Measurements from ENCODE around the gene CPNE2. TPM values are rescaled to one million over a fixed set of nuclear protein-coding genes. Genes with fewer than 3 reads are reported as not detected.

Gene CPNE2
- total RNA-seq, 5 donors from 2014 or later (not counting 1 experiment from before 2014, with no cell fraction given): 5.5 to 9.3 (median 6.1) TPM

DNA sequence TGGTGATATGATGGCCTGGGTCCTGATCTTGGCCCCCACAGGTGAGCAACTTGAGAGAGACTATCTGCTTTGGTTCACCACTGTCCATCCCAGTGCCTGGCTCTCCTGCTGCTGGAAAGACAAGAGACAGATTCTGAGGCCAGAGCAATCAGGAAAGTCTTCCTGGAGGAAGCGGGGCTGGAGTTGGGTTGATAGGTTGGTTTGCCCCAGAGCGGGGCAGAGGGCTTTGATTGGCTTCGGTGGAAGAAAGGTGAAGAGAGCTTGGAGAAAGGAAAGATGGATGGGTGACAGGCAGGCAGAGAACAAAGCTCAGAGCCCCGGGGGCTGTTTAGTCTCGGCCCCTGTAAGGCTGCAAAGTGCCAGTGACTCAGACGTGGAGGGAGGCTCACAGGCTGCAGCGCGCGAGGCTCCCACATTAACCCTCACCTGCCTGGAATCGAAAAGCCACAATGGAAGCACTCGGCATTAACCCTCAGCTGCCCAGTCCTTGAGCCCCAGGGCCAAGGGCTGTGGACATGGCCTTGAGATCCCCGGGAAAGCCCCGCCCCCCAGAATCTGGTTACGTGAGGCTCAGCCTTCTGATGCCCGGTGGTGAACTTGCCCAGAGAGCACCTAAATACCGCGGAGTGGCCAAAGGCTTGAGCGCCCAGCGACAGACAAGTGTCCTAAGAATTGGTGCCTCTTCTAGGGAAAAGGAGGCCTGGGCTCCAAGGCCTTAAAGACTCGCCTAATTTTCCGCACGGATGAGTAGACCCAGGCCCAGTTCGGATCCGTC is 996 bp upstream of the CPNE2 start:
- peaks cover 0 to 10% of the 10 kb centered on the region in 2 donors for H3K27me3 Mint-ChIP-seq

DNA sequence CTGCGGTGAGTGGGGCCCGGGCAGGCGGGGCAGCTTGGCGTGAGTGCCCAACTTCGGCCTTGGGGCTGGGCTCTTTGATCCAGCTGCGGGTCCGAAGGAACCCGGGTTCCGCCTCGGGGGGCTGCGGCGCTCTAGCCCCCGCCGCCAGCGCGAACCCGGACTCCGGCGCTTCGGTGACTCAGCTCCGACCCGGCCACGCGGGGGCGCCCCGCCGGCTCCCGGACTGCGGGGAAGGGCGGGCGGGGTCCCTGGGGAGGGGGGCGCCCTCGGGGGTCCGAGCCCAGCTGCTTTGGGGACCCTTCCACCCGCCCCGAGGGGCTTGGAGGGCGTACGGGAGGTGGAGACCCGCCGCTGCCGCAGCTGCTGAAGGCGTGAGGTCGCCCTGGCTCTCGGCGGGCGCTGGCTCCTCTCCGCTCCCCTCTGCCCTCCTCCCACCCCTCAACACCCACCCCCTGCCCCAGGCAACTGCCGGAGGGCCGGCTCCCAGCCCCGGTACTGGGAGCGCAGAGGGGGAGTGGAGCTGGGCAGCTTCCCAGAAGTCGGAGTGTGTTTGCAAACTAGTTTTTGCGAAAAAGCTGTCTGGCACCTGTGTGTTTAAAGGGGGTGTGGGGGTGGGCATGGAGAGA is 516 bp downstream of the CPNE2 start:
- no peaks in the 10 kb centered on the region for H3K9me3 ChIP-seq
- CTCF ChIA-PET: interaction anchor here (0.6 to 1.7 kb wide), 11 partner anchors 9 to 251 kb away, joined by 3 to 9 read pairs (median 6); no protein-coding TSS in a partner anchor
- no peak overlapping the region for H3K27ac Mint-ChIP-seq
- H3K36me3 Mint-ChIP-seq: no peaks in the 10 kb centered on the region
- H3K4me3 Mint-ChIP-seq: peak overlapping the region; percentile 60 to 77 (median 74)
- H3K27ac ChIP-seq (ENCODE audit: low read length): no peak overlapping the region
- peak overlapping the region; percentile 41 to 52 for H3K4me3 ChIP-seq (ENCODE audit: control insufficient read depth in 1 of 2, extremely low read depth in 1 of 2, low read length in 1 of 2)
- peaks cover 2 to 23% of the 10 kb centered on the region in 2 experiments for H3K4me1 ChIP-seq (ENCODE audit: control insufficient read depth in 1 of 2, extremely low read depth in 1 of 2, insufficient read depth in 2 of 2, low read length in 2 of 2)
- DNase-seq (peak in 28 of 35 experiments; percentile 7 to 66 (median 36)), ATAC-seq (replicated peaks in 1 of 4) (peak; percentile 67 to 75 (median 70))
- H3K27me3 ChIP-seq (replicated peaks in 1 of 2; ENCODE audit: control insufficient read depth in 2 of 2, extremely low read depth in 1 of 2, insufficient read depth in 2 of 2, low read length in 1 of 2): peaks cover 0 to 28% of the 10 kb centered on the region in 2 experiments
- POLR2A ChIA-PET: interaction anchor here (0.5 to 0.6 kb wide), 3 partner anchors 10 to 276 kb away, joined by 3 to 4 read pairs (median 4); no protein-coding TSS in a partner anchor
- peaks cover 0 to 10% of the 10 kb centered on the region in 2 donors for H3K27me3 Mint-ChIP-seq
- H3K36me3 ChIP-seq (ENCODE audit: control insufficient read depth in 2 of 2, extremely low read depth in 1 of 2, insufficient read depth in 1 of 2, low read length in 1 of 2): no peaks in the 10 kb centered on the region
- WGBS (ENCODE audit: insufficient coverage): 0% methylated on average over 35 of the region's 53 CpGs
- H3K4me1 Mint-ChIP-seq: peaks cover 10 to 14% (median 14%) of the 10 kb centered on the region in 3 donors
- H3K9me3 Mint-ChIP-seq: no peaks in the 10 kb centered on the region

More for the DNA sequence above, 996 bp upstream of the CPNE2 start:
- Histone ChIP-seq H3K9me3 (no peaks in the 10 kb centered on the region), H3K36me3 (ENCODE audit: control insufficient read depth in 2 of 2, extremely low read depth in 1 of 2, insufficient read depth in 1 of 2, low read length in 1 of 2) (no peaks in the 10 kb centered on the region), H3K27ac (ENCODE audit: low read length) (no peak overlapping the region), H3K4me1 (ENCODE audit: control insufficient read depth in 1 of 2, extremely low read depth in 1 of 2, insufficient read depth in 2 of 2, low read length in 2 of 2) (peaks cover 2 to 23% of the 10 kb centered on the region in 2 experiments), H3K4me3 (ENCODE audit: control insufficient read depth in 1 of 2, extremely low read depth in 1 of 2, low read length in 1 of 2) (peak overlapping the region in 1 of 2 donors; percentile 74), H3K27me3 (replicated peaks in 1 of 2; ENCODE audit: control insufficient read depth in 2 of 2, extremely low read depth in 1 of 2, insufficient read depth in 2 of 2, low read length in 1 of 2) (peaks cover 0 to 28% of the 10 kb centered on the region in 2 experiments)
- ChIA-PET CTCF (interaction anchor here in 1 of 2 donors (0.6 to 1.7 kb wide), 2 partner anchors 36 to 140 kb away, joined by 3 to 5 read pairs; no protein-coding TSS in a partner anchor), POLR2A (interaction anchor here in 1 of 2 donors (0.6 kb wide), 1 partner anchor 615 kb away, joined by 8 read pairs; no protein-coding TSS in a partner anchor)
- peak overlapping the region; percentile 28 to 69 for H3K27ac Mint-ChIP-seq
- no peaks in the 10 kb centered on the region for H3K36me3 Mint-ChIP-seq
- peaks cover 10 to 14% (median 14%) of the 10 kb centered on the region in 3 donors for H3K4me1 Mint-ChIP-seq
- no peaks in the 10 kb centered on the region for H3K9me3 Mint-ChIP-seq
- peak overlapping the region; percentile 67 to 73 (median 71) for H3K4me3 Mint-ChIP-seq
- WGBS (ENCODE audit: insufficient coverage): 51% methylated on average over 14 of the region's 24 CpGs
- ATAC-seq (replicated peaks in 1 of 4) (no peak), DNase-seq (no peak)

DNA sequence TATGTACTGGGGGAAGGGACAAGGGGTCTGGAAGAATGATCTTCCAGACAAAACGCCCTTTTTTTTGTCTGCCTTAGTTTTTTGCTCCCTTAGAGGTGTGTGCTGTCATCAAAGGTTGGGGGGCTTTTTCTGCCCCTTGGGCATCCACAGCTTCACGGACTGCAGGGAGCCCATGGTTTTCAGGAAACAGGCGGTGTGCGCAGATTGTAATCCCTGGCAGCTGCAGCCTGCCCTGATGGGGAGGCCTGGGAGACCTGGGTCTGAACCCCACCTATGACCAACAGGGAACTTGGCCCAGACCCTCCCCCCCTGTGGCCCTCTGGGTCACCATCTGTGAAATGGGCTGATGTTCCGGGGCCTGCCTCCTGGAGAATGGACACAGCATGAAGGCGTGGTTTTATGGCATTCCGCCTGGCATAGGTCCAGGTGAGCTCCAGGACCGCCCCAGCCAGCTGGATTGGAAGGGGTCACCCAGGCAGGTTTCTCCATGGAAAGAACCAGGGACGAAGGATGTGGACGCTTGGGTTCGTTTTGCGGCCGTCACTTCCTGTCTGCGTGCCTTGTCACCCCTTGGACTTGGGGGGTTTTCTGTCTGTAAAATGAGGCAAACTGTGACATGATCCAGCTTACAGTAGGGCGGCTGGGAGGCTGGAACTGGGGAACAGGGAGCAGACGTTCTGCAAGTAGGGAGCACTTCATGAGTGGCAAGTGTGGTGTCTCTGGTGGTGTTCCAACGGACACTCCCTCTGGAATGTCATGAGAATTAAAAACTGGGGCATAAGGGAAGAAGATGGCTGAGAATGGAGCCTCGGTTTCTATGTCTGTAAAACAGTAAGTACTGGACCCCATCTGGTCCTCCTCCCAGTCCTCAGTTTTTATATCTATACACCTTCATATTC is 1.5 kb downstream of the CPNE2 start:
- Mint-ChIP-seq H3K27ac (peak overlapping the region in 1 of 2 donors; percentile 34), H3K27me3 (peaks cover 0 to 10% of the 10 kb centered on the region in 2 donors), H3K4me3 (peak overlapping the region; percentile 60 to 77 (median 74)), H3K9me3 (no peaks in the 10 kb centered on the region), H3K36me3 (no peaks in the 10 kb centered on the region), H3K4me1 (peaks cover 10 to 14% (median 14%) of the 10 kb centered on the region in 3 donors)
- ATAC-seq (replicated peaks in 1 of 4): no peak
- H3K4me1 ChIP-seq (ENCODE audit: control insufficient read depth in 1 of 2, extremely low read depth in 1 of 2, insufficient read depth in 2 of 2, low read length in 2 of 2): peaks cover 2 to 23% of the 10 kb centered on the region in 2 experiments
- no peak for DNase-seq
- H3K4me3 ChIP-seq (ENCODE audit: control insufficient read depth in 1 of 2, extremely low read depth in 1 of 2, low read length in 1 of 2): no peak overlapping the region
- H3K36me3 ChIP-seq (ENCODE audit: control insufficient read depth in 2 of 2, extremely low read depth in 1 of 2, insufficient read depth in 1 of 2, low read length in 1 of 2): no peaks in the 10 kb centered on the region
- H3K27ac ChIP-seq (ENCODE audit: low read length): no peak overlapping the region
- no peaks in the 10 kb centered on the region for H3K9me3 ChIP-seq
- H3K27me3 ChIP-seq (replicated peaks in 1 of 2; ENCODE audit: control insufficient read depth in 2 of 2, extremely low read depth in 1 of 2, insufficient read depth in 2 of 2, low read length in 1 of 2): peaks cover 0 to 28% of the 10 kb centered on the region in 2 experiments
- CTCF ChIA-PET: interaction anchor here (0.6 to 1.5 kb wide), 15 partner anchors 10 to 410 kb away, joined by 3 to 9 read pairs (median 6); no protein-coding TSS in a partner anchor
- POLR2A ChIA-PET: interaction anchor here (0.6 kb wide), 5 partner anchors 9 to 583 kb away, joined by 3 to 6 read pairs (median 4); no protein-coding TSS in a partner anchor
- WGBS (ENCODE audit: insufficient coverage): 93% methylated on average over 12 of the region's 18 CpGs

DNA sequence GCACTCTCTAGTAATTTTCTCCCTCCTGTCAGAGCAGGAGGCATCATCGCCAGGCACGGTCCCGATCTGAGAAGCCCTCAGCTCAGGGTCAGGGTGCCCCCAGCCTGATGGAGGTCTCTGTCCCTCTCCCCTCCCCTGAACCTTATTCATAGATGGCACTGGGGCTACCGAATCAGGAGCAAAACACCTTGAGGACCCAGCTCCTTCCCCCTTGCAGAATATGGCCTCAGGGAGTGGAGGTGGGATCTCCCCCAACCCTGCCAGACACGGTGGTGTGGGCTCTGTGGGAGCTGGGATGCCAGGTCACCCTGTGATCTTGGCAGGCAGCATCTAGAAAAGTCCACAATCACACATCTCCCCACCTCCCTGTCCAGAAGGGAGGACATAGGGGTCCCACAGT is 2.5 kb downstream of the CPNE2 start:
- no peaks in the 10 kb centered on the region for H3K9me3 Mint-ChIP-seq
- ChIA-PET POLR2A (no interaction called here), CTCF (no interaction called here)
- no peak for ATAC-seq (replicated peaks in 1 of 4)
- no peak overlapping the region for H3K4me3 ChIP-seq (ENCODE audit: control insufficient read depth in 1 of 2, extremely low read depth in 1 of 2, low read length in 1 of 2)
- DNase-seq: no peak
- 100% methylated on average over 3 of the region's 5 CpGs for WGBS (ENCODE audit: insufficient coverage)
- no peak overlapping the region for H3K27ac ChIP-seq (ENCODE audit: low read length)
- H3K4me3 Mint-ChIP-seq: peak overlapping the region in 1 of 3 donors; percentile 31
- H3K36me3 ChIP-seq (ENCODE audit: control insufficient read depth in 2 of 2, extremely low read depth in 1 of 2, insufficient read depth in 1 of 2, low read length in 1 of 2): no peaks in the 10 kb centered on the region
- H3K4me1 ChIP-seq (ENCODE audit: control insufficient read depth in 1 of 2, extremely low read depth in 1 of 2, insufficient read depth in 2 of 2, low read length in 2 of 2): peaks cover 2 to 23% of the 10 kb centered on the region in 2 experiments
- H3K36me3 Mint-ChIP-seq: no peaks in the 10 kb centered on the region
- H3K27me3 ChIP-seq (replicated peaks in 1 of 2; ENCODE audit: control insufficient read depth in 2 of 2, extremely low read depth in 1 of 2, insufficient read depth in 2 of 2, low read length in 1 of 2): peaks cover 0 to 28% of the 10 kb centered on the region in 2 experiments
- peaks cover 0 to 10% of the 10 kb centered on the region in 2 donors for H3K27me3 Mint-ChIP-seq
- peaks cover 10 to 14% (median 14%) of the 10 kb centered on the region in 3 donors for H3K4me1 Mint-ChIP-seq
- H3K9me3 ChIP-seq: no peaks in the 10 kb centered on the region
- no peak overlapping the region for H3K27ac Mint-ChIP-seq

DNA sequence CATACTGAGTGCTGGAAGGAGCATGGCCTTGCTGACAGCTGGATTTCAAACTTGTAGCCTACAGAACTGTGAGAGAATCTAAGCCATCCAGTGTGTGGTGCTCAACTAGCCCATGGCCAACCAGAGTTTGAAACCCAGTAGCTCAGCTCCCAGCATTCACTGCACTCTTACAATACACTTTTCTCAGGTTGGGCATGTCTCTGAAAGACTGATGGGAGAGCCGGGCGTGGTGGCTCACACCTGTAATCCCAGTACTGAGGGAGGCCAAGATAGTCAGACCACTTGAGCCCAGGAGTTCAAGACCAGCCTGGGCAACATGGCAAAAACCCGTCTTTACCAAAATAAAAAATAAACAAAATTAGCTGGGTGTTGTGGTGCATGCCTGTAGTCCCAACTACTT is 3.8 kb downstream of the CPNE2 start:
- Histone ChIP-seq H3K27me3 (replicated peaks in 1 of 2; ENCODE audit: control insufficient read depth in 2 of 2, extremely low read depth in 1 of 2, insufficient read depth in 2 of 2, low read length in 1 of 2) (peaks cover 0 to 28% of the 10 kb centered on the region in 2 experiments), H3K36me3 (ENCODE audit: control insufficient read depth in 2 of 2, extremely low read depth in 1 of 2, insufficient read depth in 1 of 2, low read length in 1 of 2) (no peaks in the 10 kb centered on the region), H3K4me1 (ENCODE audit: control insufficient read depth in 1 of 2, extremely low read depth in 1 of 2, insufficient read depth in 2 of 2, low read length in 2 of 2) (peaks cover 2 to 23% of the 10 kb centered on the region in 2 experiments), H3K27ac (ENCODE audit: low read length) (no peak overlapping the region), H3K4me3 (ENCODE audit: control insufficient read depth in 1 of 2, extremely low read depth in 1 of 2, low read length in 1 of 2) (no peak overlapping the region), H3K9me3 (no peaks in the 10 kb centered on the region)
- H3K27ac Mint-ChIP-seq: no peak overlapping the region
- H3K4me1 Mint-ChIP-seq: peaks cover 7 to 17% (median 11%) of the 10 kb centered on the region in 3 donors
- 100% methylated on average over 1 of the region's 3 CpGs for WGBS (ENCODE audit: insufficient coverage)
- no peak overlapping the region for H3K4me3 Mint-ChIP-seq
- peaks cover 0 to 7% of the 10 kb centered on the region in 2 donors for H3K27me3 Mint-ChIP-seq
- ATAC-seq (replicated peaks in 1 of 4): no peak
- H3K9me3 Mint-ChIP-seq: no peaks in the 10 kb centered on the region
- no peak for DNase-seq
- H3K36me3 Mint-ChIP-seq: no peaks in the 10 kb centered on the region
- POLR2A ChIA-PET: no interaction called here
- CTCF ChIA-PET: interaction anchor here in 1 of 2 donors (1.3 kb wide), 1 partner anchor 12 kb away, joined by 3 read pairs; no protein-coding TSS in a partner anchor

All from T-cell (primary cell).